Mucosa of stomach (tissue), 1 donor: ENCODE measurements around the gene AFG3L2.

ENCODE experiments used
- H3K27me3 ChIP-seq: one replicate; pipeline ENCODE4 v1.7.0; 2013; ENCODE audit warnings: mild to moderate bottlenecking, low read length; ENCODE audit not compliant: control insufficient read depth, insufficient read depth
- H3K36me3 ChIP-seq: one replicate; pipeline ENCODE4 v1.7.0; 2013; ENCODE audit warnings: low read length; ENCODE audit not compliant: control insufficient read depth, insufficient read depth
- H3K4me1 ChIP-seq: one replicate; pipeline ENCODE4 v1.7.0; 2013; ENCODE audit warnings: mild to moderate bottlenecking, low read length; ENCODE audit not compliant: control insufficient read depth, insufficient read depth
- H3K4me3 ChIP-seq: one replicate; pipeline ENCODE4 v1.7.0; 2013; ENCODE audit warnings: low read length
- H3K9ac ChIP-seq: one replicate; pipeline ENCODE4 v1.7.0; 2013; ENCODE audit warnings: mild to moderate bottlenecking, low read length, moderate library complexity
- H3K9me3 ChIP-seq: one replicate; pipeline ENCODE4 v1.7.0; 2013; ENCODE audit warnings: mild to moderate bottlenecking, low read length, moderate library complexity; ENCODE audit not compliant: control insufficient read depth
- donor health status: Pancreatic carcinoma.

Gene AFG3L2

DNA sequence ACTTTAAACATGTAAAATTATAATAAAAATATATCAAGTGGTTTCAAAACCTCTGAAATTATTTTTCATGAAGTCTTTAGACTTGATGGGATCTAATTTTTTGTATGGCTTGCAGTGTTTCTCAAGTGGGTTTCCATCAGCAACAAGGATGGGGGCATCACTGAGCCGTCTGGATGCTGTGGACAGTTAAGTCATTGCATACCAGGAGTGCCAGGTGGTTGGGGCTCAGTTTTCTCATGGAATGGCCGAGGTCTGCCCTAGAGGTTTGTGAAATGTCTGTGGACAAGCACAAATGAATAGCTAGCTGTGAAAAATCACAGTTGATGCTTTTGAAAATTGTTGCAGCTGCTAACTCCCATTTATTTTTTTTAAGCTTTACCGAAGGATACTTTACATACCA lies 32.4 kb upstream of the AFG3L2 start:
- Histone ChIP-seq H3K9me3 (no peaks in the 10 kb centered on the region), H3K4me1 (peaks cover 22% of the 10 kb centered on the region), H3K27me3 (peaks cover 14% of the 10 kb centered on the region), H3K9ac (no peak overlapping the region), H3K4me3 (no peak overlapping the region), H3K36me3 (no peaks in the 10 kb centered on the region)

DNA sequence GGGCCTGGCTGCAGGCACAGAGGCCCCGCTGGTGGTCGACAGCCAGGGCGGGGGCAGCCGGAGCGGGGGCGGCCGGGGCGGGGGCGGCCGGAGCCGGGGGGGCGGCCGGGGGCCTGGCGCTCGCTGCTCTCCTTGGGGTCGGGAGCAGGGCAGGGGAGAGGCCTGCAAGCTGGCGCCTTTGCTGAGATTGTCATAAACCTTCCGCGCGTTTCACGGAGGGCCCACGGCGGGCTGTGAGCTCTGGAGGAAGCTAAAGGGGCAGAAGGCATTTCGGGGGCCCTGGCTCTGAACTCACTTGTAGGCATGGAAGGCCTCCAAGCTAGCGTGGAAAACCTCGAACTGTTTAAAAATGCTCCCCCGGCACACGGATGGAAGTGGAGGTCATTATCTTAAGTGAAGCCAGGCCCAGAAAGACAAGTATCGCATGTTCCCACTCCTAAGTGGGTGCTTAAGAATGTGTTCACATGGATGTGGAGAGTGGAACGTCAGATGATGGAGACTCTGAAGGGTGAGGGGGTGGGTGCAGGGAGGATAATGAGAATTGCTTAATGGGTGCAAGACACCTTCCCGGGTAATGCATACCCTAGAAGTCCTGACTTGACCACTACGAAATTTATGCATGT lies 31.3 kb upstream of the AFG3L2 start:
- no peak overlapping the region for H3K9ac ChIP-seq
- peaks cover 14% of the 10 kb centered on the region for H3K27me3 ChIP-seq
- H3K9me3 ChIP-seq, result no peaks in the 10 kb centered on the region
- H3K4me1 ChIP-seq, result peaks cover 22% of the 10 kb centered on the region
- H3K4me3 ChIP-seq, result peak overlapping the region; percentile 9
- no peaks in the 10 kb centered on the region for H3K36me3 ChIP-seq

DNA sequence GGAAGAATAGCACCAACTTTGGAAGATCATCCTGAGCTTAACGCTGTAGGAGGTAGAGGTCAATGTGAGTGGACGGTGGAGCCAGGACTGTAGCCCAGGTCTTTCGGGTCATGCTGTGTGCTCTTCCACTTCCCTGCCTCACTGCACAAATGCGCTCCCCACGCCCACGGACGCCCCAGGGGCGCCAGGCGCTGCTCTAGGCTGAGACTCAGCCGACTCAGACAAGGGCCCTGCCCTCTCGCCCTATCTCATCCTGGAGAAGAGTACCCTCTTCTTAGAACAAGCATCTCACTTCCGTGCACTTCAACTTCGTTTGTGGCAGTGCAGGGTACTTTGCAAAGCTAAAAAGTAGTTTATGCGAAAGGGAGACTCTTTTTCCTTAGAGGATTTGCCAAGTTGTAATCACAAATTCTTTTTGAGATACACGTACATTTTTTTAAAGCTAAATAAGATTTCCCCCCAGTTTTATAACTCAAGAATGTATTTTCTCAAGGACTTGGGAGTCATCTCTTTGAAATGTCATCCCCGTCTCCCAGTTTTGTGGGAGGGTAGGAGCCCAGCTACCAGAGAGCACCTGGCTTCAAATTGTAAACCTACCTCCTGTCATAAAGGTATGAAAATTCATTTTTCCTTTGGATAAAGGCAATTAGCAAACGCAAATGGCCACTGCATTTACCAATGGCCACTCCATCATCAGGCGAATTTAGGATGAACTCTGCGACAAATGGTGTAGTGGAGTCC lies 29.5 kb upstream of the AFG3L2 start:
- Histone ChIP-seq H3K27me3 (peaks cover 14% of the 10 kb centered on the region), H3K4me1 (peaks cover 22% of the 10 kb centered on the region), H3K9ac (no peak overlapping the region), H3K36me3 (no peaks in the 10 kb centered on the region), H3K4me3 (no peak overlapping the region), H3K9me3 (no peaks in the 10 kb centered on the region)

DNA sequence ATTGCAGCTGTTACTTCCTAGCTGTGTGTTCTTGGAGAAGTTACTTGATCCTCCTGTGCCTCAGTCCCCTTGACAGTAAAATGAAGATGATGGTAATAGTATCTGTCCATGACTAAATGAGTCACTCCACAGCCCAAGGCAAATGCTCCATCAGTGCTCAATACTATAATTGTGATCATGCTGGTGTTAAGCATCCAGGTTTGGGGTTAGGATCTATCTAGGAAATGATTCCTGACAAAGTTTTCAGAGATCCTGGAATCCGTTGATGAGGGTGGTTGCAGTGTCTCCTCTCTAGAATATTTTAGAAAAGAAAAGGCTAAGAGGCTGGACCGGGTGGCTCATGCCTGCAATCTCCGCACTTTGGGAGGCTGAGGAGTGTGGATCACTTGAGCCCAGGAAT lies 28.0 kb upstream of the AFG3L2 start:
- no peaks in the 10 kb centered on the region for H3K36me3 ChIP-seq
- H3K9ac ChIP-seq, result no peak overlapping the region
- peaks cover 14% of the 10 kb centered on the region for H3K4me1 ChIP-seq
- H3K27me3 ChIP-seq, result peaks cover 14% of the 10 kb centered on the region
- no peak overlapping the region for H3K4me3 ChIP-seq
- no peaks in the 10 kb centered on the region for H3K9me3 ChIP-seq

DNA sequence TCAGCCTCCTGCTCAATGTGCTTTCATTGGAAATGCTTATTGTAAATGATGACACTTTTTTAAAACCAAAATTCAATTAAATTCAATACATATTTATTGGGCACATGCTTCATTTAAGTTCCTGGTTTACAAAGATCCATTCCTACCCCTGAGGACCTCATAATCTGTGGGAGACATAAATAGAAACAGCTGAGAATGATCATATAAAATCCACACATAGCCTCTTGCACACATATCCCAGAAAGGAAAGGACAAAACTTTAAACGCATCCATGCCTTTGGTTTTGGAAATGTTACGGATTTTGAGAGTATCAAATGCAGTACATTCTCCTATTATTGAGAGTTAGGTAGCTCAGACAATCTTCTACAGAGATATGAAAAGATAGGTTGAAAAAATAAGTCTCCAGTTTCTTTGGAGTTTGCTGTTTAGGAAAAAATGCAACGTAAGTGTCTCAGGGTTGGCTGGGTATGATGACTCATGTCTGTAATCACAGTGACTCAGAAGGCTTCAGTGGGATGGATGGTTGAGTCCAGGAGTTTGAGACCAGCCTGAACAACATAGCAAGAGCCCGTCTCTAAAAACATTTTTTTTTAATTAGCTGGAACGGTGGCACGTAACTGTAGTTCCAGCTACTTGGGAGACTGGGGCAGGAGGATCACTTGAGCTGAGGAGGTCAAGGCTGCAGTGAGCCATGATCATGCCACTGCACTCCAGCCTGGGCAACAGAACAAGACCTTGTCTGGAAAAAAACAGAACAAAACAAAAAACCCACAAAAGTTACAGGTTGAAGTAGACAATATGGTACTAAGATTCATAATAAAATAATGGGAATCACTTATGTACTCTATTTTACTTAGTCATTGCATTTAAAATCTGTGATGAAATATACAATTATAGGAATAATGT lies 26.8 kb upstream of the AFG3L2 start:
- no peaks in the 10 kb centered on the region for H3K36me3 ChIP-seq
- H3K9me3 ChIP-seq, result no peaks in the 10 kb centered on the region
- H3K9ac ChIP-seq, result no peak overlapping the region
- H3K4me1 ChIP-seq, result peaks cover 14% of the 10 kb centered on the region
- H3K4me3 ChIP-seq, result no peak overlapping the region
- H3K27me3 ChIP-seq, result peaks cover 14% of the 10 kb centered on the region

DNA sequence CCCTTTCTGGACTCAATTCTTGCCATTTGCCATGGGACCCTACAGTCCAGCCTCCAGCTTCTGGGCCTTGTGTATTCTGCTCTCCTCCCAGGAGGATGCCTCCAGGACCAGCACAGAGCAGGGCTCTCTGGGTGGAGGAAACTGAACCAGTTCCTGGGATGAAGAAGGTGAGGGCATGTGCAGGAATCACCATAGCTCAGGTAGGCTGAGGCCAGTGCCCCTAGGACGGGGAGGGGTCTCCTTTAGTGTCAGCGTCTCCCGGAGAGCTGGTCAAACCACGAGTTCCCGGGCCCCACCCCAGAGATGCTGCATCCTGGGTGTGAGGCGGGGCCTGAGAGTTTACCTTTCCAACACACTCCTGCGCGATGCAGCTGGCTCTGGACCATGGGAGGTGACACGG lies 24.9 kb upstream of the AFG3L2 start:
- H3K27me3 ChIP-seq, result peaks cover 15% of the 10 kb centered on the region
- H3K4me1 ChIP-seq, result peaks cover 9% of the 10 kb centered on the region
- H3K36me3 ChIP-seq, result no peaks in the 10 kb centered on the region
- no peaks in the 10 kb centered on the region for H3K9me3 ChIP-seq
- H3K9ac ChIP-seq, result no peak overlapping the region
- H3K4me3 ChIP-seq, result no peak overlapping the region

DNA sequence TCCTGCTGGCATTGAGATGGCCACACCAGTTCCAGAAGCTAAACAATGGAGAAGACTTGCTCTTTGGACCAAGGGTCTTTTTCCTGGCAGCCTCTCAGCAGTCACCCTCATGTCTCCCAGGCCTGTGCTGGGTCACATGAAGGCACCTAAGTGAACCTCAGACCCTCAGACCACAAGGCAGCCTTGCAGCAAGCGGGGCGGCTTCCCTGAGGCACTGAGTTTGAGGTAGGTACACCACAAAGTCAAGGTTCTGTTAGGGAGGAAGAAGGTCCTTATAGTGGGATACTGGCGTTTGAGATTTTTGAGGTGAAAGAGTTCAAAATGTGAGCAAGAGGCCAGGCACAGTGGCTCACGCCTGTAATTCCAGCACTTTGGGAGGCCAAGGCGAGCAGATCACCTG lies 22.2 kb upstream of the AFG3L2 start:
- no peak overlapping the region for H3K4me3 ChIP-seq
- no peaks in the 10 kb centered on the region for H3K9me3 ChIP-seq

DNA sequence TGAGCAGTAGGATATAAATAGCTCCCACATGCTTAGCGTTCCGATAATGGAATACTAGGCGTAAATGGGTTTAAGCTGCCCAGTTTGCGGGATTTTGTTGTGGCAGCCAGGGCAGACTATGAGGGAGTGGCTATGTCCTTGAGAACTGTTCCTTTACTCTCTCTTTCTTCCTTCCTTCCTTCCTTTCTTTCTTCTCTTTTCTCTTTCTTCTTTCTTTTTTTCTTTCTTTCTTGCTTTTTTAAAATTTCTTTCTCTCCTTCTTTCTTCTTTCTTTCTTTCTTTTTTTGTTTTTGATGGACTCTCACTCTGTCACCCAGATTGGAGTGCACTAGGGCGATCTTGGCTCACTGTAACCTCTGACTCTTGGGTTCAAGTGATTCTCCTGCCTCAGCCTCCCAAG lies 21.6 kb upstream of the AFG3L2 start:
- no peaks in the 10 kb centered on the region for H3K4me1 ChIP-seq
- H3K9me3 ChIP-seq, result no peaks in the 10 kb centered on the region
- H3K9ac ChIP-seq, result no peak overlapping the region
- H3K36me3 ChIP-seq, result no peaks in the 10 kb centered on the region
- H3K4me3 ChIP-seq, result no peak overlapping the region
- peaks cover 3% of the 10 kb centered on the region for H3K27me3 ChIP-seq

More for the DNA sequence above, 22.2 kb upstream of the AFG3L2 start:
- Histone ChIP-seq H3K9ac (no peak overlapping the region), H3K36me3 (no peaks in the 10 kb centered on the region), H3K4me1 (no peaks in the 10 kb centered on the region), H3K27me3 (peaks cover 3% of the 10 kb centered on the region)

DNA sequence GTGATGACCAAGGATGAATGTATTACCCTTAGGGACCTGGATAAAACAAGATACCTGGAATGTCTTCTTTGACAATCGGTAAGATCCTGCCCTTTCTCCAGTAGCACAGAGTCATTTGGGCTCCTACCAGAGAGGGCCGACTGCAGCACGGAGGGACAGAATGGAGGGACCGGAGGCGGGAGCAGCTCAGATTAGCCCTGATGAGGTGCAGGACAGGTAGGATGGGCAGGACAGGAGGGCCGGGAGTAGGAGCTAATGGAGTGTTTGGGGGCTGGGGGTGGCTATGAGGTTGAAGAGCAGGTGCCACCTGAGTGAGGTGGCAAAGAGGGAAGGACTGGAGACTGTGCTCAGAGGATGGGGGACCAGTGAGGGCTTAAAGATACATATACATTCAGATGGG lies 20.8 kb upstream of the AFG3L2 start:
- H3K9me3 ChIP-seq, result no peaks in the 10 kb centered on the region
- no peaks in the 10 kb centered on the region for H3K4me1 ChIP-seq
- peaks cover 3% of the 10 kb centered on the region for H3K27me3 ChIP-seq
- H3K36me3 ChIP-seq, result no peaks in the 10 kb centered on the region
- H3K4me3 ChIP-seq, result no peak overlapping the region
- no peak overlapping the region for H3K9ac ChIP-seq

DNA sequence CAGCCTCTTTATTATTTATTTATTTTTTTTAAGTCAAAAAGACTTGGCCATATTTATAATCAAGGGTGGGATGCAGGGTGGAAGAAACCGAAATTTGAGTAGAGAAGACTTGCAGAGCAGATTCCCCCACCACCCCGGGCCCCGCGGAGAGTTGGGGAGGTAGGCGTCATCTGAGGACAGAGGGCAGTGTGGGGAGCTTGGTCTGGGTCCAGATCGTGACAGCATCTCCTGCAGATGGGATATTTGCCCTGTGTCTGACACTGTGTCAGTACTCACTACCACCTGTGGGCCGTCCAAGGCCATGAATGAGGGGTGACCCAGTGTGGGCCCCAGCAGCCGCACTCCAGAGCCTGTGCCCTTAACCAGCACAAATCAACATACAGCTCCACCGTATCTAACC lies 20.2 kb upstream of the AFG3L2 start:
- H3K4me1 ChIP-seq, result no peaks in the 10 kb centered on the region
- H3K9me3 ChIP-seq, result no peaks in the 10 kb centered on the region
- H3K4me3 ChIP-seq, result no peak overlapping the region
- no peaks in the 10 kb centered on the region for H3K36me3 ChIP-seq
- H3K9ac ChIP-seq, result no peak overlapping the region
- H3K27me3 ChIP-seq, result peaks cover 3% of the 10 kb centered on the region

DNA sequence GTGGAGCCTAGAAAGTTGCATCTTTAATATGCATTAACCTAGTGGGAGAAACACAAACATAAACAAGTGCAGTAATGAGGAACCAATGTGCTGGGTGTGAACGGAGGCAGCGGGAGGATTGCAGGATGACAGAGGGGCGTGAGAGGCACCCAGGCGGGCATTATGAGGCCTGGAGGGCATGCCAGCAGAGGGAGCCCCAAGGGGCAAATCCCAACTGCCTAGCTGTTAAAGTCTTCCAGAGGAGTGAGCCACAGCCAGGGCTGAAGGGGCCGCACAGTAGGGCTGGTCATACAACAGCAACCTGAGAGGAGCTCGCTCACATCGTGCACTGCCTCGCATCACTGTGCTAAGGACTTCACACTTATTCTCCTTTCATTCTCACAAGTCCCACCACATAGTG lies 17.4 kb upstream of the AFG3L2 start:
- H3K9ac ChIP-seq, result no peak overlapping the region

DNA sequence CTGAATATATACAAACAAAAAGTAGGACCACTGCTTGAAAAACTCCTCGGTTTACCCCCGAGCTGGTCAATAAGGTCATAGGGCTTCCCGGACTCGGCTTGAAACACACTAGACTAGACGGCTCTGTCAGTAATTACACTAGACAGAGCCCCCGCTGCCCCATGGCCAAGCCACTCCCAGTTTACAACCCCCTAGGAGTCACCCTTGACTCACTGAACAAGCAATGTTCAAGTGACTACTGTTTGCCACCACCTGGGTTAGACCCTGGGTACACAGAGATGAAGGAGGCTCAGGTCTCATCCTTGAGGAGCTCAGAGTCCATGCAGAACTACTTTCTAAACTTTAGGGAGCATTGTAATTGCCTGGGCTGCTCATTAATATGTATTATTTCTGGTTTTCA lies 17.0 kb upstream of the AFG3L2 start:
- no peaks in the 10 kb centered on the region for H3K36me3 ChIP-seq
- H3K4me3 ChIP-seq, result no peak overlapping the region
- H3K9me3 ChIP-seq, result no peaks in the 10 kb centered on the region
- peaks cover 3% of the 10 kb centered on the region for H3K27me3 ChIP-seq
- no peak overlapping the region for H3K9ac ChIP-seq
- no peaks in the 10 kb centered on the region for H3K4me1 ChIP-seq

More for the DNA sequence above, 17.4 kb upstream of the AFG3L2 start:
- H3K9me3 ChIP-seq, result no peaks in the 10 kb centered on the region
- no peak overlapping the region for H3K4me3 ChIP-seq
- H3K27me3 ChIP-seq, result peaks cover 3% of the 10 kb centered on the region
- no peaks in the 10 kb centered on the region for H3K36me3 ChIP-seq
- H3K4me1 ChIP-seq, result no peaks in the 10 kb centered on the region
